SK-N-SH (cell line): ENCODE data around the gene OTC. TPM values are rescaled to one million over a fixed set of nuclear protein-coding genes. Genes with fewer than 3 reads are reported as not detected.

ENCODE experiments used
- CTCF ChIA-PET: fragments of 300-600, 350-600 bp; formaldehyde crosslinking; extraction: SDS; loops from one replicate; lab custom pipeline; 2021; lab: Yijun Ruan, JAX
- POLR2A ChIA-PET: fragments of 350-600 bp; sonication (Branson Sonifier 250); formaldehyde crosslinking; extraction: SDS; loops from one replicate; lab custom pipeline; 2020; ENCODE audit warnings: antibody characterized with exemption, inconsistent platforms; lab: Yijun Ruan, JAX
- DNase-seq: peaks from one replicate; pipeline ENCODE4 v3.0.0; 2012
- H2AFZ ChIP-seq: fragments of 200-600 bp; sonication (generic); 2 replicates; pipeline ENCODE4 v1.8.1; 2016; ENCODE audit warnings: antibody characterized with exemption, mild to moderate bottlenecking, low read depth
- H3F3A ChIP-seq: fragments of 200-600 bp; sonication (generic); replicated peaks from 2 replicates; pipeline ENCODE3; 2016; ENCODE audit warnings: antibody characterized with exemption, mild to moderate bottlenecking; ENCODE audit not compliant: insufficient read depth
- H3K27ac ChIP-seq, 2 experiments: fragments of 200-500 bp in 1 of 2; fragments of 200-600 bp in 1 of 2; sonication (Bioruptor generic) in 1 of 2; sonication (generic), shearing (Covaris generic) in 1 of 2; 2 replicates each; pipeline versions ENCODE4 v1.5.1 to v1.6.1; 2014 to 2016; ENCODE audit warnings: low read depth in 2 of 2, inconsistent platforms in 1 of 2, low read length in 1 of 2, mild to moderate bottlenecking in 1 of 2, mixed read lengths in 1 of 2
- H3K27me3 ChIP-seq: fragments of 200-600 bp; sonication (generic), shearing (Covaris generic); 2 replicates; pipeline ENCODE4 v1.6.1; 2016; ENCODE audit warnings: mixed run types; ENCODE audit not compliant: insufficient read depth
- H3K36me3 ChIP-seq, 2 experiments: fragments of 200-500 bp in 1 of 2; fragments of 200-600 bp in 1 of 2; sonication (Bioruptor generic) in 1 of 2; sonication (generic) in 1 of 2; replicated peaks in 1 of 2; 2 replicates each; pipeline versions ENCODE3 to v1.5.1; 2014 to 2016; ENCODE audit warnings: low read length in 1 of 2, mild to moderate bottlenecking in 1 of 2; ENCODE audit not compliant: insufficient read depth in 2 of 2, control insufficient read depth in 1 of 2
- H3K4me1 ChIP-seq, 2 experiments: fragments of 200-500 bp in 1 of 2; fragments of 200-600 bp in 1 of 2; sonication (Bioruptor generic) in 1 of 2; sonication (generic), shearing (Covaris generic) in 1 of 2; 2 replicates each; pipeline versions ENCODE4 v1.5.1 to v1.6.1; 2014 to 2016; ENCODE audit warnings: low read depth in 1 of 2, low read length in 1 of 2, mixed run types in 1 of 2; ENCODE audit not compliant: insufficient read depth in 2 of 2, control insufficient read depth in 1 of 2
- H3K4me2 ChIP-seq: fragments of 200-600 bp; sonication (generic), shearing (Covaris generic); 2 replicates; pipeline ENCODE4 v1.6.1; 2017; ENCODE audit warnings: mixed run types
- H3K4me3 ChIP-seq, 2 experiments: fragments of 200-500 bp in 1 of 2; fragments of 200-600 bp in 1 of 2; sonication (Bioruptor generic) in 1 of 2; sonication (generic), shearing (Covaris generic) in 1 of 2; 2 replicates each; pipeline versions ENCODE4 v1.5.1 to v1.8.1; 2014 to 2016; ENCODE audit warnings: low read depth in 2 of 2, inconsistent platforms in 1 of 2, low read length in 1 of 2, mild to moderate bottlenecking in 1 of 2, mixed read lengths in 1 of 2, moderate library complexity in 1 of 2
- H3K79me2 ChIP-seq: fragments of 200-600 bp; sonication (generic); 2 replicates; pipeline ENCODE4 v1.8.1; 2017; ENCODE audit warnings: mild to moderate bottlenecking; ENCODE audit not compliant: insufficient read depth
- H3K9ac ChIP-seq: fragments of 200-600 bp; sonication (generic); 2 replicates; pipeline ENCODE4 v1.6.1; 2017; ENCODE audit warnings: mixed run types
- H3K9me2 ChIP-seq: fragments of 200-600 bp; sonication (generic); 2 replicates; pipeline ENCODE4 v1.6.1; 2017; ENCODE audit warnings: mixed run types
- H3K9me3 ChIP-seq: fragments of 200-600 bp; sonication (generic); 2 replicates; pipeline ENCODE4 v1.6.1; 2017; ENCODE audit warnings: mixed run types, mild to moderate bottlenecking, moderate library complexity
- H4K20me1 ChIP-seq: fragments of 200-600 bp; sonication (generic); 2 replicates; pipeline ENCODE4 v1.6.1; 2017; ENCODE audit warnings: mild to moderate bottlenecking, mixed run types; ENCODE audit not compliant: insufficient read depth
- CHD2 ChIP-seq: fragments of 150-350 bp; IDR thresholded peaks from 2 replicates; pipeline ENCODE4 v1.6.1; 2018; ENCODE audit warnings: low read length; ENCODE audit not compliant: partially characterized antibody
- CTCF ChIP-seq: fragments of 200-600 bp; sonication (generic); IDR thresholded peaks from 2 replicates; pipeline ENCODE4 v1.6.1; 2017; ENCODE audit warnings: antibody characterized with exemption, mild to moderate bottlenecking, moderate library complexity
- EP300 ChIP-seq, 2 experiments: IDR thresholded peaks; 2 replicates each; pipeline versions ENCODE4 v1.4.0 to v1.6.1; 2012; ENCODE audit warnings: borderline replicate concordance in 1 of 2, low read depth in 1 of 2, low read length in 1 of 2
- FOXJ3 ChIP-seq: sonication (generic); formaldehyde crosslinking; IDR thresholded peaks from 2 replicates; pipeline ENCODE4 v1.5.1; 2020; ENCODE audit warnings: mild to moderate bottlenecking, missing genetic modification reagents
- FOXM1 ChIP-seq: IDR thresholded peaks from 2 replicates; pipeline ENCODE4 v1.4.0; 2012; ENCODE audit warnings: low read depth, mild to moderate bottlenecking
- IRF3 ChIP-seq: fragments of 150-350 bp; IDR thresholded peaks from 2 replicates; pipeline ENCODE4 v1.6.1; 2016; ENCODE audit warnings: mild to moderate bottlenecking, low read depth, low read length
- NRF1 ChIP-seq: IDR thresholded peaks from 2 replicates; pipeline ENCODE4 v1.6.1; 2012; ENCODE audit warnings: low read depth, mild to moderate bottlenecking, low read length
- PBX3 ChIP-seq: IDR thresholded peaks from 2 replicates; pipeline ENCODE4; 2012
- REST ChIP-seq: IDR thresholded peaks from 2 replicates; pipeline ENCODE4 v1.6.1; 2012; ENCODE audit warnings: mild to moderate bottlenecking, low read depth, low read length, moderate library complexity
- RFX5 ChIP-seq: IDR thresholded peaks from 2 replicates; pipeline ENCODE4 v1.6.1; 2012; ENCODE audit warnings: mild to moderate bottlenecking, improper control_type of control experiment, low read length
- SMC3 ChIP-seq: IDR thresholded peaks from 2 replicates; pipeline ENCODE4 v1.6.1; 2012; ENCODE audit warnings: low read depth, low read length, improper control_type of control experiment
- TAF1 ChIP-seq: IDR thresholded peaks from 2 replicates; pipeline ENCODE4 v1.6.1; 2012; ENCODE audit warnings: low read depth, mild to moderate bottlenecking, low read length, moderate library complexity, borderline replicate concordance
- TCF12 ChIP-seq: IDR thresholded peaks from 2 replicates; pipeline ENCODE4 v1.4.0; 2012
- YY1 ChIP-seq: IDR thresholded peaks from 2 replicates; pipeline ENCODE4 v1.4.0; 2012; ENCODE audit warnings: low read depth, mild to moderate bottlenecking
- WGBS: methylation state at CpG from one replicate; pipeline ENCODE4 v1.1.6; 2017; ENCODE audit warnings: low lambda C conversion rate; 5-methylcytosine and 5-hydroxymethylcytosine counted together
- polyA plus RNA-seq, 3 experiments: library from polyadenylated mRNA; depleted of rRNA; stranded (reverse); fragments of >200 nt; gene quantifications; 2 replicates each; pipeline ENCODE4 v1.2.3, GENCODE V29; 2012
- TF ChIP-seq, protein P1 (sequence below): IDR thresholded peaks from 2 replicates; pipeline ENCODE4 v1.4.0; 2012; ENCODE audit warnings: low read depth, borderline replicate concordance

Gene OTC
- polyA plus RNA-seq, 1 of the 3 experiments (the other 2 are of a cell fraction) = not detected

GRCh38 chrX:38465686-38466085, 113.3 kb downstream of the OTC start:
- Histone ChIP-seq H3F3A (no peaks in the 10 kb centered on the region), H3K4me2 (no peak overlapping the region), H3K36me3 (no peaks in the 10 kb centered on the region), H3K79me2 (no peaks in the 10 kb centered on the region), H3K9ac (no peak overlapping the region), H3K9me3 (no peaks in the 10 kb centered on the region), H3K4me1 (no peaks in the 10 kb centered on the region), H2AFZ (no peak overlapping the region), H3K27ac (no peak overlapping the region), H3K4me3 (no peak overlapping the region), H4K20me1 (no peaks in the 10 kb centered on the region), H3K27me3 (no peaks in the 10 kb centered on the region), H3K9me2 (no peaks in the 10 kb centered on the region)
- CTCF ChIA-PET = interaction anchor here (0.8 to 1.1 kb wide), 3 partner anchors 9 to 90 kb away, joined by 3 read pairs; no protein-coding TSS in a partner anchor
- POLR2A ChIA-PET = no interaction called here
- TF ChIP-seq FOXJ3 (CRISPR knock-in tag) (no peak), SMC3 (no peak), EP300 (IDR thresholded peaks at IDR 0.05; ENCODE audit: borderline replicate concordance in 1 of 2, low read depth in 1 of 2, low read length in 1 of 2) (no peak), TAF1 (no peak), FOXM1 (no peak), CTCF (no peak), PBX3 (no peak), TCF12 (no peak), RFX5 (no peak), YY1 (no peak)
- TF ChIP-seq, protein P1, sequence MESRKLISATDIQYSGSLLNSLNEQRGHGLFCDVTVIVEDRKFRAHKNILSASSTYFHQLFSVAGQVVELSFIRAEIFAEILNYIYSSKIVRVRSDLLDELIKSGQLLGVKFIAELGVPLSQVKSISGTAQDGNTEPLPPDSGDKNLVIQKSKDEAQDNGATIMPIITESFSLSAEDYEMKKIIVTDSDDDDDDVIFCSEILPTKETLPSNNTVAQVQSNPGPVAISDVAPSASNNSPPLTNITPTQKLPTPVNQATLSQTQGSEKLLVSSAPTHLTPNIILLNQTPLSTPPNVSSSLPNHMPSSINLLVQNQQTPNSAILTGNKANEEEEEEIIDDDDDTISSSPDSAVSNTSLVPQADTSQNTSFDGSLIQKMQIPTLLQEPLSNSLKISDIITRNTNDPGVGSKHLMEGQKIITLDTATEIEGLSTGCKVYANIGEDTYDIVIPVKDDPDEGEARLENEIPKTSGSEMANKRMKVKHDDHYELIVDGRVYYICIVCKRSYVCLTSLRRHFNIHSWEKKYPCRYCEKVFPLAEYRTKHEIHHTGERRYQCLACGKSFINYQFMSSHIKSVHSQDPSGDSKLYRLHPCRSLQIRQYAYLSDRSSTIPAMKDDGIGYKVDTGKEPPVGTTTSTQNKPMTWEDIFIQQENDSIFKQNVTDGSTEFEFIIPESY = no peak
- 6% methylated on average over 1 of the region's 1 CpG for WGBS
- DNase-seq = no peak

DNA sequence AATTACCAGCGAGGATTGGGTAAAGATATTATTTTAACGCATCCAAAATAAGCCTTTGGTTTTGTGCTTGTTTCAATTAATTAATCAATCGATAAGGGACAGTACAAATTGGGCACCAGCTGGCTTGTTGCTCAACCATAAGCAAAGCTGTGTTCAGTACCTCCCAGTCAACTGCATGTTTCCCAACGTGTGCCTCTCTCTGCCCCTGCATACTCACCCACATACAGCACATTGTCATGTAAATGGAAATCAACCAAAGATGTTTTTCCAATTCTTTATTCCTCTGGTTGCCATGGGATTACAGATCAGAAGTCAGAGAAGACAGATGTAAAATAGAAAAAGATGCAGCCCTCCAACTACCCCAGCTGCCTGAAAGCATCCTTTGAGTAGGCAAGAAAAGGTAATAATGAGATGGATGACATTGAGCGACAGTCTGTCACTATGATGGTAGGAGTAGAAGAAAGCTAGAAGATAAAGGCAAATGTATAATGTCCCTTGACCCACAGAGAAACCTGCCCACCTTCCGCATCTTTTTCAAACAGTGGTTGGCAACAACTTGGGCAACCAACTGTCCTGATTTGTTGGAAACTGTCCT, 116.3 kb downstream of the OTC start:
- POLR2A ChIA-PET = no interaction called here

More for the DNA sequence above, 116.3 kb downstream of the OTC start:
- H3K27ac ChIP-seq = no peak overlapping the region
- H3K79me2 ChIP-seq = no peaks in the 10 kb centered on the region
- 23% methylated on average over 6 of the region's 6 CpGs for WGBS
- TF ChIP-seq SMC3 (no peak), NRF1 (no peak), IRF3 (no peak), REST (no peak), CHD2 (no peak)
- no peaks in the 10 kb centered on the region for H3F3A ChIP-seq
- no peak overlapping the region for H2AFZ ChIP-seq
- no peaks in the 10 kb centered on the region for H3K9me3 ChIP-seq
- DNase-seq = no peak
- H3K4me3 ChIP-seq = no peak overlapping the region
- no peaks in the 10 kb centered on the region for H3K4me1 ChIP-seq
- no peak overlapping the region for H3K9ac ChIP-seq
- H3K36me3 ChIP-seq = no peaks in the 10 kb centered on the region
- no peak overlapping the region for H3K4me2 ChIP-seq
- no peaks in the 10 kb centered on the region for H3K9me2 ChIP-seq
- peaks cover 4% of the 10 kb centered on the region; the same call in 1 of the 2 replicates for H3K27me3 ChIP-seq
- H4K20me1 ChIP-seq = no peaks in the 10 kb centered on the region
- CTCF ChIA-PET = interaction anchor here (1.2 to 1.4 kb wide), 2 partner anchors 9 to 16 kb away, joined by 3 to 5 read pairs; no protein-coding TSS in a partner anchor
